HPDE6-E6E7 (cell line): ENCODE data around the gene SMPDL3A.
"Not testable (repeated sequence)": the region's sequence is repeated elsewhere in the genome, so short reads cannot be mapped to it uniquely, and the experiment has no call there.

Experiments
- DNase-seq: peaks from one replicate; pipeline ENCODE4 v3.0.0; 2011; ENCODE audit warnings: missing footprints; ENCODE audit errors: extremely low spot score

The SMPDL3A gene

GRCh38 chr6:122789182-122790027 lies at the start of gene SMPDL3A:
TSS of gene SMPDL3A (plus strand) at chr6:122789258. CDS start at chr6:122789347, 89 bp downstream.
- DNase-seq, result peak; percentile 57

GRCh38 chr6:122740091-122740490 lies 49.0 kb upstream of the SMPDL3A start:
- DNase-seq, result no peak

- no peak for DNase-seq
Observed at GRCh38 chr6:122740936-122741335, 48.1 kb upstream of the SMPDL3A start.

GRCh38 chr6:122744247-122744646 lies 44.8 kb upstream of the SMPDL3A start:
- not testable (repeated sequence) for DNase-seq

GRCh38 chr6:122744856-122745255 lies 44.2 kb upstream of the SMPDL3A start:
- not testable (repeated sequence) for DNase-seq

- DNase-seq, result no peak
Observed at GRCh38 chr6:122746688-122747087, 42.4 kb upstream of the SMPDL3A start.

- DNase-seq, result no peak
Observed at GRCh38 chr6:122747573-122747972, 41.5 kb upstream of the SMPDL3A start.

GRCh38 chr6:122748945-122749344 lies 40.1 kb upstream of the SMPDL3A start:
- not testable (repeated sequence) for DNase-seq

GRCh38 chr6:122749451-122750050 lies 39.5 kb upstream of the SMPDL3A start:
- DNase-seq, result no peak

- no peak for DNase-seq
Observed at GRCh38 chr6:122751326-122751725, 37.7 kb upstream of the SMPDL3A start.

GRCh38 chr6:122752459-122752858 lies 36.6 kb upstream of the SMPDL3A start:
- no peak for DNase-seq

GRCh38 chr6:122753000-122753687 lies 35.9 kb upstream of the SMPDL3A start:
- no peak for DNase-seq

GRCh38 chr6:122753688-122754056 lies 35.4 kb upstream of the SMPDL3A start:
- DNase-seq, result no peak

- DNase-seq, result no peak
Observed at GRCh38 chr6:122754191-122754731, 34.8 kb upstream of the SMPDL3A start.

- no peak for DNase-seq
Observed at GRCh38 chr6:122755901-122756300, 33.2 kb upstream of the SMPDL3A start.

- DNase-seq, result no peak
Observed at GRCh38 chr6:122758927-122759334, 30.1 kb upstream of the SMPDL3A start.

- DNase-seq, result no peak
Observed at GRCh38 chr6:122760330-122760729, 28.7 kb upstream of the SMPDL3A start.

- DNase-seq, result no peak
Observed at GRCh38 chr6:122766256-122766655, 22.8 kb upstream of the SMPDL3A start.

- DNase-seq, result no peak
Observed at GRCh38 chr6:122770835-122771601, 18.0 kb upstream of the SMPDL3A start.

- peak; percentile 25 for DNase-seq
Observed at GRCh38 chr6:122772724-122773415, 16.2 kb upstream of the SMPDL3A start.

GRCh38 chr6:122775975-122776374 lies 13.1 kb upstream of the SMPDL3A start:
- no peak for DNase-seq
